ENCODE results near the gene GALNT6. TPM values are rescaled to one million over a fixed set of nuclear protein-coding genes. Genes with fewer than 3 reads are reported as not detected.
"Not testable (repeated sequence)": the region's sequence is repeated elsewhere in the genome, so short reads cannot be mapped to it uniquely, and the experiment has no call there.

The GALNT6 gene
- total RNA-seq, 1 experiment from 2014 or later, result 27.6 TPM

GRCh38 chr12:51320311-51320694, 70.9 kb downstream of the GALNT6 start:
- no TSS peak for BruUV-seq (replicated peaks)
- no peaks in the 10 kb centered on the region for H3K9me3 Mint-ChIP-seq (ENCODE audit: unreplicated experiment)
- H3K27me3 Mint-ChIP-seq (ENCODE audit: insufficient read depth, unreplicated experiment), result no peaks in the 10 kb centered on the region
- no peaks in the 10 kb centered on the region for H3K36me3 Mint-ChIP-seq (ENCODE audit: insufficient read depth, unreplicated experiment)
- ChIA-PET POLR2A (interaction anchor here (1.0 kb wide), 1 partner anchor 9 kb away, joined by 4 read pairs; no protein-coding TSS in a partner anchor), CTCF (interaction anchor here (0.7 to 1.8 kb wide), 2 partner anchors 21 to 534 kb away, joined by 3 to 10 read pairs; no protein-coding TSS in a partner anchor)
- H3K4me3 Mint-ChIP-seq (ENCODE audit: unreplicated experiment), result no peak overlapping the region
- H3K27ac Mint-ChIP-seq (ENCODE audit: low read depth, unreplicated experiment), result no peak overlapping the region
- DNase-seq (ENCODE audit: unreplicated experiment), result no peak
- H3K4me1 Mint-ChIP-seq (ENCODE audit: insufficient read depth, unreplicated experiment), result peaks cover 18% of the 10 kb centered on the region
- intact Hi-C loops (cut with micrococcal nuclease), result no loop called here
- TF ChIP-seq CTCF (IDR thresholded peaks at IDR 0.05; ENCODE audit: unreplicated experiment), result no peak

- Mint-ChIP-seq H3K9me3 (ENCODE audit: unreplicated experiment) (no peaks in the 10 kb centered on the region), H3K4me3 (ENCODE audit: unreplicated experiment) (no peak overlapping the region), H3K36me3 (ENCODE audit: insufficient read depth, unreplicated experiment) (no peaks in the 10 kb centered on the region), H3K4me1 (ENCODE audit: insufficient read depth, unreplicated experiment) (peaks cover 13% of the 10 kb centered on the region), H3K27ac (ENCODE audit: low read depth, unreplicated experiment) (peak overlapping the region; percentile 2), H3K27me3 (ENCODE audit: insufficient read depth, unreplicated experiment) (no peaks in the 10 kb centered on the region)
- peak; percentile 37 for DNase-seq (ENCODE audit: unreplicated experiment)
- intact Hi-C loops (cut with micrococcal nuclease), result no loop called here
- POLR2A ChIA-PET, result interaction anchor here (0.5 to 1.2 kb wide), 4 partner anchors 11 to 529 kb away, joined by 3 to 5 read pairs (median 3); no protein-coding TSS in a partner anchor
- no TSS peak for BruUV-seq (replicated peaks)
- CTCF ChIA-PET, result no interaction called here
- TF ChIP-seq CTCF (IDR thresholded peaks at IDR 0.05; ENCODE audit: unreplicated experiment), result no peak
Measured at GRCh38 chr12:51318846-51319599, 72.2 kb downstream of the GALNT6 start.

- H3K4me3 Mint-ChIP-seq (ENCODE audit: unreplicated experiment); H3K9me3 Mint-ChIP-seq (ENCODE audit: unreplicated experiment); intact Hi-C loops (cut with micrococcal nuclease): not testable (repeated sequence)
Measured at GRCh38 chr12:51318057-51318806, 73.0 kb downstream of the GALNT6 start.

GRCh38 chr12:51311389-51311788, 79.8 kb downstream of the GALNT6 start:
- DNase-seq (ENCODE audit: unreplicated experiment), result no peak
- Mint-ChIP-seq H3K27ac (ENCODE audit: low read depth, unreplicated experiment) (no peak overlapping the region), H3K36me3 (ENCODE audit: insufficient read depth, unreplicated experiment) (no peaks in the 10 kb centered on the region), H3K4me3 (ENCODE audit: unreplicated experiment) (no peak overlapping the region), H3K27me3 (ENCODE audit: insufficient read depth, unreplicated experiment) (no peaks in the 10 kb centered on the region), H3K9me3 (ENCODE audit: unreplicated experiment) (no peaks in the 10 kb centered on the region), H3K4me1 (ENCODE audit: insufficient read depth, unreplicated experiment) (peaks cover 14% of the 10 kb centered on the region)
- BruUV-seq (replicated peaks), result no TSS peak
- ChIA-PET CTCF (interaction anchor here (1.0 kb wide), 1 partner anchor 10 kb away, joined by 3 read pairs; no protein-coding TSS in a partner anchor), POLR2A (no interaction called here)
- intact Hi-C loops (cut with micrococcal nuclease), result no loop called here
- no peak for TF ChIP-seq CTCF (IDR thresholded peaks at IDR 0.05; ENCODE audit: unreplicated experiment)

More at GRCh38 chr12:51318057-51318806, 73.0 kb downstream of the GALNT6 start:
- Mint-ChIP-seq H3K27ac (ENCODE audit: low read depth, unreplicated experiment) (peak overlapping the region; percentile 2), H3K4me1 (ENCODE audit: insufficient read depth, unreplicated experiment) (peaks cover 13% of the 10 kb centered on the region)
- DNase-seq (ENCODE audit: unreplicated experiment); H3K27me3 Mint-ChIP-seq (ENCODE audit: insufficient read depth, unreplicated experiment); BruUV-seq (replicated peaks); H3K36me3 Mint-ChIP-seq (ENCODE audit: insufficient read depth, unreplicated experiment): not testable (repeated sequence)
- POLR2A ChIA-PET, result interaction anchor here (0.7 to 1.2 kb wide), 2 partner anchors 10 to 23 kb away, joined by 3 read pairs; no protein-coding TSS in a partner anchor
- CTCF ChIA-PET, result interaction anchor here (0.6 kb wide), 1 partner anchor 465 kb away, joined by 3 read pairs; no protein-coding TSS in a partner anchor
